ENCODE measurements around the gene PARD3B.

DNA sequence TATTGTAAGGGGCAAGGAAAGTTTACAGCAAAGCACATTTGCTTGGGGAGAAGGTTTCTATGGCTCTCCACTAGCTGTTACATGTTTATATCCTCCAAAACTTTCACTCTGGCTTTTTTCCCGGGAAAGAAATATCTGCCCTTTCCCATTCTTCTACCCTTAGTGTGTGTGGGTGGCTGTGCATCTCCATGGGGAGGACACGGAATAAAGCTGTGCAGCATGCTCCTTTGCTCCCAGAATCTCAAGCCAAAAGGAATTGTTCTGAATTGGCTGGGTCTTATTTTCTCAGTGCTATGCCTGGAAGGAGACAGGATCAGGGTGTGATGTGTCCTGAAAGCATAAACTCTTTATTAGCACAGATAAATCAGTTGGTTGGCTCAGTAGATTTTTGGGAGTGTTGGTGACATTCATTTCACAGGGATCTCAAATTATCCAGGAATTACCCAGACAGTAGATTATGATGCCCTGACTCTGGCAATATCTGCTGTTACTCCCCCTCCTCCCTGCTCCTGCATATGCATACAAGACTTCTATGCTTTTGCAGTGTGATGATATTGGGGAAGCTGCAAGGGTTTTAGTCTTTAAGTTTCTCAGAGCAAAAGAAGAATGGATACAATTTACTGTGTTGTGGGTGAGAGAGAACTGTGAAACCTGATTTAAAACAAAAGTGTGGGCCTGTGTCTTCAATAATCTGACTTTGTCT, 63.1 kb downstream of the PARD3B start:
- TF ChIP-seq, protein P1, sequence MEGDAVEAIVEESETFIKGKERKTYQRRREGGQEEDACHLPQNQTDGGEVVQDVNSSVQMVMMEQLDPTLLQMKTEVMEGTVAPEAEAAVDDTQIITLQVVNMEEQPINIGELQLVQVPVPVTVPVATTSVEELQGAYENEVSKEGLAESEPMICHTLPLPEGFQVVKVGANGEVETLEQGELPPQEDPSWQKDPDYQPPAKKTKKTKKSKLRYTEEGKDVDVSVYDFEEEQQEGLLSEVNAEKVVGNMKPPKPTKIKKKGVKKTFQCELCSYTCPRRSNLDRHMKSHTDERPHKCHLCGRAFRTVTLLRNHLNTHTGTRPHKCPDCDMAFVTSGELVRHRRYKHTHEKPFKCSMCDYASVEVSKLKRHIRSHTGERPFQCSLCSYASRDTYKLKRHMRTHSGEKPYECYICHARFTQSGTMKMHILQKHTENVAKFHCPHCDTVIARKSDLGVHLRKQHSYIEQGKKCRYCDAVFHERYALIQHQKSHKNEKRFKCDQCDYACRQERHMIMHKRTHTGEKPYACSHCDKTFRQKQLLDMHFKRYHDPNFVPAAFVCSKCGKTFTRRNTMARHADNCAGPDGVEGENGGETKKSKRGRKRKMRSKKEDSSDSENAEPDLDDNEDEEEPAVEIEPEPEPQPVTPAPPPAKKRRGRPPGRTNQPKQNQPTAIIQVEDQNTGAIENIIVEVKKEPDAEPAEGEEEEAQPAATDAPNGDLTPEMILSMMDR (IDR thresholded peaks at IDR 0.05) = no peak
- TF ChIP-seq POLR2A (IDR thresholded peaks at IDR 0.05) = no peak
